ENCODE results near the gene PTGS1. TPM values are rescaled to one million over a fixed set of nuclear protein-coding genes. Genes with fewer than 3 reads are reported as not detected.

The PTGS1 gene
- polyA plus RNA-seq, 2 of the 4 experiments (the other 2 are of a cell fraction) = 0.49 to 1.0 TPM

DNA sequence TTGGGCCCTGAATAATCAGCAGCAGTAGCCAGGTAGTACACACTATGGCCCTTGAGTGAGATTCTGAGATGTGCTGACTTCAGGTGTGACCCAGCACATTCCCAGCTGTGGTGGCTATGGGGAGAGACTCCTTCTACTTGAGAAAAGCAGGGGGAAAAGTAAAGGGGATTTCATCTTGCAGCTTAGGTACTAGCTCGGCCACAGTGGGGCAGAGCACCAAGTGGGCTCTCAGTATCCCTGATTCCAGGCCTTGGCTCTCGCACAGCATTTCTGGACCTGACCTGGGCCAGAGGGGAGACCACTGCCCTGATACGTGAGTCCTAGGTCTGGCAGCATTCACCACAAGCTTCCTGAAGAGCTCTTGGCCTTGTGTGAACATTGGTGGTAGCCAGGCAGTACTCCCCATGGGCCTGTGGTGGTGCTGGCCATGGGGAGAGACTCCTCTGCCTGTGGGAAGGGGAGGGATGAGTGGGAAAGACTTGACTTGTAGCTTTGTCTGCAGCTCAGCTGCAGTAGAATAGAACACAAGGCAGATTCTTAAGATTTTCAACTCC, 27.6 kb downstream of the PTGS1 start (continued):
- TF ChIP-seq ELK1 (IDR thresholded peaks at IDR 0.05; ENCODE audit: low read depth, low read length) (no peak), MAX (IDR thresholded peaks at IDR 0.05) (no peak), ZFP36 (IDR thresholded peaks at IDR 0.05; ENCODE audit: borderline replicate concordance, partially characterized antibody) (no peak), EP300 (IDR thresholded peaks at IDR 0.05) (no peak), GATA3 (IDR thresholded peaks at IDR 0.05; ENCODE audit: borderline replicate concordance) (no peak)

- TF ChIP-seq MAX (IDR thresholded peaks at IDR 0.05) (no peak), SMC3 (IDR thresholded peaks at IDR 0.05) (no peak)
- ChIA-PET POLR2A (no interaction called here), CTCF (interaction anchor here (0.5 to 2.0 kb wide), 2 partner anchors 51 to 459 kb away, joined by 5 to 6 read pairs; no protein-coding TSS in a partner anchor)
- Histone ChIP-seq H3K4me2 (peak overlapping the region; percentile 53), H3K9me3 (no peaks in the 10 kb centered on the region), H3K27ac (peak overlapping the region; percentile 12 to 74; a peak in 5 of 6 replicates), H3K4me3 (no peak overlapping the region), H3K4me1 (peaks cover 17% of the 10 kb centered on the region)
- ATAC-seq = no peak
- 94% methylated on average over 8 of the region's 8 CpGs for WGBS (ENCODE audit: missing lambda C conversion rate)
- FAIRE-seq = no peak
- DNase-seq (ENCODE audit: low read depth in 1 of 2, low spot score in 1 of 2) = no peak
Observed at GRCh38 chr9:122401896-122402295, 31.1 kb downstream of the PTGS1 start.

- WGBS (ENCODE audit: missing lambda C conversion rate) = 1% methylated on average over 3 of the region's 3 CpGs
- FAIRE-seq (no peak), ATAC-seq (peak; percentile 82 to 90), DNase-seq (ENCODE audit: low read depth in 1 of 2, low spot score in 1 of 2) (peak; percentile 87 to 91)
- peak overlapping the region; percentile 28 to 74; a peak in 5 of 6 replicates for H3K27ac ChIP-seq
- no peak overlapping the region for H3K4me3 ChIP-seq
- H3K4me2 ChIP-seq = peak overlapping the region; percentile 53
- H3K4me1 ChIP-seq = peaks cover 21% of the 10 kb centered on the region
- TF ChIP-seq JUNB (IDR thresholded peaks at IDR 0.05) = peak; percentile 72
- TF ChIP-seq FOSL2 (IDR thresholded peaks at IDR 0.05) = peak; percentile 94
- TF ChIP-seq FOSL2 (CRISPR knock-in tag; IDR thresholded peaks at IDR 0.05) = peak; percentile 99
- TF ChIP-seq CHD2 (IDR thresholded peaks at IDR 0.05; ENCODE audit: low read length, partially characterized antibody) = no peak
- TF ChIP-seq, protein P1, sequence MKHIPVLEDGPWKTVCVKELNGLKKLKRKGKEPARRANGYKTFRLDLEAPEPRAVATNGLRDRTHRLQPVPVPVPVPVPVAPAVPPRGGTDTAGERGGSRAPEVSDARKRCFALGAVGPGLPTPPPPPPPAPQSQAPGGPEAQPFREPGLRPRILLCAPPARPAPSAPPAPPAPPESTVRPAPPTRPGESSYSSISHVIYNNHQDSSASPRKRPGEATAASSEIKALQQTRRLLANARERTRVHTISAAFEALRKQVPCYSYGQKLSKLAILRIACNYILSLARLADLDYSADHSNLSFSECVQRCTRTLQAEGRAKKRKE (CRISPR knock-in tag; IDR thresholded peaks at IDR 0.05; ENCODE audit: low read depth) = no peak
- no peak for TF ChIP-seq CHD4 (IDR thresholded peaks at IDR 0.05; ENCODE audit: borderline replicate concordance)
- TF ChIP-seq POLR2A (IDR thresholded peaks at IDR 0.05; ENCODE audit: low read length) = no peak
- TF ChIP-seq FOSB (CRISPR knock-in tag; IDR thresholded peaks at IDR 0.05) = no peak
- TF ChIP-seq SMC3 (IDR thresholded peaks at IDR 0.05) = no peak
- TF ChIP-seq CEBPB (IDR thresholded peaks at IDR 0.05) = no peak
- no peak; the same call in 1 of the 2 replicates for TF ChIP-seq MAX (IDR thresholded peaks at IDR 0.05)
- no peak for TF ChIP-seq RCOR1 (IDR thresholded peaks at IDR 0.05; ENCODE audit: low read depth, low read length)
- no peak for TF ChIP-seq NFE2L2 (conservative IDR thresholded peaks at IDR 0.05; ENCODE audit: low read length)
- TF ChIP-seq POLR2AphosphoS2 (conservative IDR thresholded peaks at IDR 0.05; ENCODE audit: low read length) = no peak
- no peak for TF ChIP-seq ZFP36 (IDR thresholded peaks at IDR 0.05; ENCODE audit: borderline replicate concordance, partially characterized antibody)
- TF ChIP-seq, protein P2, sequence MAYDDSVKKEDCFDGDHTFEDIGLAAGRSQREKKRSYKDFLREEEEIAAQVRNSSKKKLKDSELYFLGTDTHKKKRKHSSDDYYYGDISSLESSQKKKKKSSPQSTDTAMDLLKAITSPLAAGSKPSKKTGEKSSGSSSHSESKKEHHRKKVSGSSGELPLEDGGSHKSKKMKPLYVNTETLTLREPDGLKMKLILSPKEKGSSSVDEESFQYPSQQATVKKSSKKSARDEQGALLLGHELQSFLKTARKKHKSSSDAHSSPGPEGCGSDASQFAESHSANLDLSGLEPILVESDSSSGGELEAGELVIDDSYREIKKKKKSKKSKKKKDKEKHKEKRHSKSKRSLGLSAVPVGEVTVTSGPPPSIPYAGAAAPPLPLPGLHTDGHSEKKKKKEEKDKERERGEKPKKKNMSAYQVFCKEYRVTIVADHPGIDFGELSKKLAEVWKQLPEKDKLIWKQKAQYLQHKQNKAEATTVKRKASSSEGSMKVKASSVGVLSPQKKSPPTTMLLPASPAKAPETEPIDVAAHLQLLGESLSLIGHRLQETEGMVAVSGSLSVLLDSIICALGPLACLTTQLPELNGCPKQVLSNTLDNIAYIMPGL (CRISPR knock-in tag; IDR thresholded peaks at IDR 0.05; ENCODE audit: borderline replicate concordance) = no peak
- peak; percentile 66; the same call in 1 of the 2 replicates for TF ChIP-seq GATA3 (IDR thresholded peaks at IDR 0.05; ENCODE audit: borderline replicate concordance)
- TF ChIP-seq RFX5 (IDR thresholded peaks at IDR 0.05) = no peak
- TF ChIP-seq RNF2 (IDR thresholded peaks at IDR 0.05; ENCODE audit: borderline replicate concordance, low read depth) = no peak
- no peak for TF ChIP-seq CBX8 (IDR thresholded peaks at IDR 0.05)
- no peak for TF ChIP-seq TP53 (CRISPR knock-in tag; IDR thresholded peaks at IDR 0.05)
- TF ChIP-seq SREBF2 (IDR thresholded peaks at IDR 0.05) = no peak
- TF ChIP-seq CBX2 (IDR thresholded peaks at IDR 0.05; ENCODE audit: borderline replicate concordance, low read depth) = no peak
- no peak for TF ChIP-seq KDM1A (IDR thresholded peaks at IDR 0.05; ENCODE audit: low read depth)
- no peak for TF ChIP-seq RARB (CRISPR knock-in tag; IDR thresholded peaks at IDR 0.05)
- TF ChIP-seq HOXB13 (CRISPR knock-in tag; IDR thresholded peaks at IDR 0.05; ENCODE audit: low read depth) = no peak
- H3K9me3 ChIP-seq = no peaks in the 10 kb centered on the region
- POLR2A ChIA-PET = no interaction called here
- CTCF ChIA-PET = interaction anchor here (0.5 to 2.0 kb wide), 2 partner anchors 52 to 458 kb away, joined by 5 to 6 read pairs; no protein-coding TSS in a partner anchor
Observed at GRCh38 chr9:122402403-122402871, 31.6 kb downstream of the PTGS1 start.
